ACHN (cell line): ENCODE measurements around the gene GH2.
"Not testable (repeated sequence)": the region's sequence is repeated elsewhere in the genome, so short reads cannot be mapped to it uniquely, and the experiment has no call there.

Source experiments
- DNase-seq: peaks from one replicate; pipeline ENCODE4 v3.0.0-alpha.2; 2015
- in situ Hi-C: cut with HindIII; loops from 2 replicates; pipeline ENCODE4 v1.10.0; 2017; ENCODE audit warnings: low sequenced_read_pairs, low pct_ligation_motif_present, low pct_unique_long_range_greater_than_20kb

The GH2 gene

GRCh38 chr17:63848834-63849689 is 32.7 kb downstream of the GH2 start:
- no peak for DNase-seq
- in situ Hi-C loops, result no loop called here

GRCh38 chr17:63847525-63848249 is 34.1 kb downstream of the GH2 start:
- DNase-seq, result no peak
- in situ Hi-C loops, result no loop called here

GRCh38 chr17:63845509-63845908 is 36.2 kb downstream of the GH2 start:
- DNase-seq, result no peak
- in situ Hi-C loops, result no loop called here

- no peak for DNase-seq
- in situ Hi-C loops, result no loop called here
These were observed 37.6 kb downstream of the GH2 start for GRCh38 chr17:63843910-63844677.

- peak; percentile 82 for DNase-seq
- in situ Hi-C loops, result not testable (repeated sequence)
These were observed 38.3 kb downstream of the GH2 start for GRCh38 chr17:63843387-63843888.

- DNase-seq, result peak; percentile 99
- in situ Hi-C loops, result no loop called here
These were observed 39.0 kb downstream of the GH2 start, which contains the start of gene SMARCD2 for GRCh38 chr17:63842540-63843386. Gene SMARCD2, minus strand, starts transcription at chr17:63842685. Its CDS starts 11 bp downstream, at chr17:63842674.

GRCh38 chr17:63842173-63842539 is 39.6 kb downstream of the GH2 start:
- in situ Hi-C loops, result no loop called here
- no peak for DNase-seq

GRCh38 chr17:63841350-63842172 is 40.2 kb downstream of the GH2 start:
- DNase-seq, result peak; percentile 38

GRCh38 chr17:63840591-63841349 is 41.0 kb downstream of the GH2 start:
- DNase-seq, result no peak
- in situ Hi-C loops, result no loop called here

More at GRCh38 chr17:63841350-63842172, 40.2 kb downstream of the GH2 start:
- in situ Hi-C loops, result no loop called here

GRCh38 chr17:63838631-63839171 is 43.0 kb downstream of the GH2 start:
- in situ Hi-C loops, result no loop called here
- DNase-seq, result no peak

GRCh38 chr17:63837962-63838600 is 43.7 kb downstream of the GH2 start:
- no peak for DNase-seq
- in situ Hi-C loops, result no loop called here

- in situ Hi-C loops, result no loop called here
- no peak for DNase-seq
These were observed 44.3 kb downstream of the GH2 start for GRCh38 chr17:63837480-63837879.

GRCh38 chr17:63836811-63837210 is 44.9 kb downstream of the GH2 start:
- DNase-seq, result no peak
- in situ Hi-C loops, result no loop called here

- DNase-seq, result no peak
- in situ Hi-C loops, result no loop called here
These were observed 46.5 kb downstream of the GH2 start for GRCh38 chr17:63835167-63835720.

GRCh38 chr17:63834431-63835166 is 47.1 kb downstream of the GH2 start:
- in situ Hi-C loops, result no loop called here
- DNase-seq, result peak; percentile 84
